ENCODE results near the gene CHAT. TPM values are rescaled to one million over a fixed set of nuclear protein-coding genes. Genes with fewer than 3 reads are reported as not detected.

The CHAT gene
- total RNA-seq, 1 donor: not detected

GRCh38 chr10:49688261-49688846 lies 74.5 kb downstream of the CHAT start:
- no peak for DNase-seq (ENCODE audit: insufficient read length, low spot score, missing footprints)
- no peak overlapping the region for H2AFZ ChIP-seq (ENCODE audit: low read length)
- H3K9me3 ChIP-seq (ENCODE audit: low read depth, low read length): no peaks in the 10 kb centered on the region
- H4K20me1 ChIP-seq (ENCODE audit: insufficient read depth, low read length): no peaks in the 10 kb centered on the region
- H3K4me3 ChIP-seq (ENCODE audit: insufficient read depth, low read length): no peak overlapping the region
- no peaks in the 10 kb centered on the region for H3K4me1 ChIP-seq (ENCODE audit: insufficient read depth, low read length)
- H3K79me2 ChIP-seq (ENCODE audit: insufficient read depth, low read length): no peaks in the 10 kb centered on the region
- no peak for TF ChIP-seq CTCF (IDR thresholded peaks at IDR 0.05; ENCODE audit: extremely low read depth, low read depth, low read length)
- H3K27ac ChIP-seq (ENCODE audit: low read depth, low read length): no peak overlapping the region
- H3K27me3 ChIP-seq (ENCODE audit: insufficient read depth, low read length): peaks cover 56% of the 10 kb centered on the region
- H3K36me3 ChIP-seq (ENCODE audit: insufficient read depth, low read length): no peaks in the 10 kb centered on the region
- no peak overlapping the region for H3K4me2 ChIP-seq (ENCODE audit: insufficient read depth, low read length)

- Histone ChIP-seq H4K20me1 (ENCODE audit: insufficient read depth, low read length) (no peaks in the 10 kb centered on the region), H3K9me3 (ENCODE audit: low read depth, low read length) (no peaks in the 10 kb centered on the region), H3K4me1 (ENCODE audit: insufficient read depth, low read length) (no peaks in the 10 kb centered on the region), H3K4me2 (ENCODE audit: insufficient read depth, low read length) (no peak overlapping the region), H2AFZ (ENCODE audit: low read length) (no peak overlapping the region), H3K4me3 (ENCODE audit: insufficient read depth, low read length) (no peak overlapping the region), H3K27me3 (ENCODE audit: insufficient read depth, low read length) (peaks cover 59% of the 10 kb centered on the region), H3K79me2 (ENCODE audit: insufficient read depth, low read length) (no peaks in the 10 kb centered on the region), H3K36me3 (ENCODE audit: insufficient read depth, low read length) (no peaks in the 10 kb centered on the region), H3K27ac (ENCODE audit: low read depth, low read length) (no peak overlapping the region)
- no peak for TF ChIP-seq CTCF (IDR thresholded peaks at IDR 0.05; ENCODE audit: extremely low read depth, low read depth, low read length)
- no peak for DNase-seq (ENCODE audit: insufficient read length, low spot score, missing footprints)
These were observed 75.1 kb downstream of the CHAT start for GRCh38 chr10:49688920-49689319.

GRCh38 chr10:49689882-49690510 lies 76.2 kb downstream of the CHAT start:
- H3K4me1 ChIP-seq (ENCODE audit: insufficient read depth, low read length): no peaks in the 10 kb centered on the region
- H3K27ac ChIP-seq (ENCODE audit: low read depth, low read length): no peak overlapping the region
- H3K36me3 ChIP-seq (ENCODE audit: insufficient read depth, low read length): no peaks in the 10 kb centered on the region
- no peak overlapping the region for H3K4me2 ChIP-seq (ENCODE audit: insufficient read depth, low read length)
- no peaks in the 10 kb centered on the region for H3K9me3 ChIP-seq (ENCODE audit: low read depth, low read length)
- peaks cover 59% of the 10 kb centered on the region for H3K27me3 ChIP-seq (ENCODE audit: insufficient read depth, low read length)
- H3K4me3 ChIP-seq (ENCODE audit: insufficient read depth, low read length): no peak overlapping the region
- H3K79me2 ChIP-seq (ENCODE audit: insufficient read depth, low read length): no peaks in the 10 kb centered on the region
- TF ChIP-seq CTCF (IDR thresholded peaks at IDR 0.05; ENCODE audit: extremely low read depth, low read depth, low read length): no peak
- no peak for DNase-seq (ENCODE audit: insufficient read length, low spot score, missing footprints)
- no peaks in the 10 kb centered on the region for H4K20me1 ChIP-seq (ENCODE audit: insufficient read depth, low read length)
- H2AFZ ChIP-seq (ENCODE audit: low read length): no peak overlapping the region

- Histone ChIP-seq H3K9me3 (ENCODE audit: low read depth, low read length) (no peaks in the 10 kb centered on the region), H3K27ac (ENCODE audit: low read depth, low read length) (no peak overlapping the region), H3K4me1 (ENCODE audit: insufficient read depth, low read length) (no peaks in the 10 kb centered on the region), H3K36me3 (ENCODE audit: insufficient read depth, low read length) (no peaks in the 10 kb centered on the region), H4K20me1 (ENCODE audit: insufficient read depth, low read length) (no peaks in the 10 kb centered on the region), H3K79me2 (ENCODE audit: insufficient read depth, low read length) (no peaks in the 10 kb centered on the region), H3K4me3 (ENCODE audit: insufficient read depth, low read length) (no peak overlapping the region), H3K4me2 (ENCODE audit: insufficient read depth, low read length) (no peak overlapping the region), H3K27me3 (ENCODE audit: insufficient read depth, low read length) (peaks cover 62% of the 10 kb centered on the region), H2AFZ (ENCODE audit: low read length) (no peak overlapping the region)
- DNase-seq (ENCODE audit: insufficient read length, low spot score, missing footprints): no peak
- TF ChIP-seq CTCF (IDR thresholded peaks at IDR 0.05; ENCODE audit: extremely low read depth, low read depth, low read length): no peak
These were observed 77.0 kb downstream of the CHAT start for GRCh38 chr10:49690698-49691356.
